ENCODE data around the gene POU2F1.

POU2F1 gene

GRCh38 chr1:167220537-167221125, at the start of gene POU2F1:
Gene POU2F1, plus strand, starts transcription at chr1:167220886. Its CDS starts 12 bp downstream, at chr1:167220898.
- peak; percentile 100 for DNase-seq

GRCh38 chr1:167171286-167171929, 49.3 kb upstream of the POU2F1 start:
- no peak for DNase-seq

GRCh38 chr1:167173516-167174184, 47.0 kb upstream of the POU2F1 start:
- DNase-seq = no peak

GRCh38 chr1:167175901-167176300, 44.8 kb upstream of the POU2F1 start:
- DNase-seq = no peak

- no peak for DNase-seq
Observed at GRCh38 chr1:167178831-167179230, 41.9 kb upstream of the POU2F1 start.

- DNase-seq = no peak
Observed at GRCh38 chr1:167182571-167183320, 37.9 kb upstream of the POU2F1 start.

GRCh38 chr1:167184081-167184480, 36.6 kb upstream of the POU2F1 start:
- no peak for DNase-seq

- no peak for DNase-seq
Observed at GRCh38 chr1:167185062-167185461, 35.6 kb upstream of the POU2F1 start.

- DNase-seq = no peak
Observed at GRCh38 chr1:167185974-167186657, 34.6 kb upstream of the POU2F1 start.

GRCh38 chr1:167186771-167187170, 33.9 kb upstream of the POU2F1 start:
- no peak for DNase-seq

- DNase-seq = no peak
Observed at GRCh38 chr1:167190747-167191237, 29.9 kb upstream of the POU2F1 start.

- no peak for DNase-seq
Observed at GRCh38 chr1:167191958-167192357, 28.7 kb upstream of the POU2F1 start.

GRCh38 chr1:167194182-167194581, 26.5 kb upstream of the POU2F1 start:
- DNase-seq = no peak

GRCh38 chr1:167196166-167196565, 24.5 kb upstream of the POU2F1 start:
- DNase-seq = no peak

GRCh38 chr1:167197236-167197635, 23.4 kb upstream of the POU2F1 start:
- DNase-seq = no peak

GRCh38 chr1:167197692-167198091, 23.0 kb upstream of the POU2F1 start:
- DNase-seq = no peak

- DNase-seq = peak; percentile 64
Observed at GRCh38 chr1:167198518-167199133, 22.1 kb upstream of the POU2F1 start.

GRCh38 chr1:167199656-167200055, 21.0 kb upstream of the POU2F1 start:
- no peak for DNase-seq

GRCh38 chr1:167200272-167200671, 20.4 kb upstream of the POU2F1 start:
- DNase-seq = no peak

GRCh38 chr1:167200749-167201148, 19.9 kb upstream of the POU2F1 start:
- no peak for DNase-seq

GRCh38 chr1:167202049-167202448, 18.6 kb upstream of the POU2F1 start:
- DNase-seq = no peak

All from NCI-H2227 treated with DMSO at 0.1 percent for 48 hours (cell line).